Skeletal muscle satellite cell (primary cell): Measurements from ENCODE around the gene KRT6C.

Experiments used
- H3K27me3 ChIP-seq: 2 replicates; pipeline ENCODE4 v1.7.0; 2013; ENCODE audit warnings: low read length; ENCODE audit not compliant: control insufficient read depth, insufficient read depth
- H3K36me3 ChIP-seq: 2 replicates; pipeline ENCODE4 v1.7.0; 2013; ENCODE audit warnings: mild to moderate bottlenecking, control low read depth, low read length; ENCODE audit not compliant: insufficient read depth
- H3K4me1 ChIP-seq: 2 replicates; pipeline ENCODE4 v1.7.0; 2013; ENCODE audit warnings: low read length; ENCODE audit not compliant: control insufficient read depth, insufficient read depth
- H3K4me2 ChIP-seq: 2 replicates; pipeline ENCODE4 v1.7.0; 2013; ENCODE audit warnings: mild to moderate bottlenecking, low read length
- H3K4me3 ChIP-seq: 2 replicates; pipeline ENCODE4 v1.7.0; 2013; ENCODE audit warnings: low read length
- H3K9ac ChIP-seq: 2 replicates; pipeline ENCODE4 v1.7.0; 2013; ENCODE audit warnings: mild to moderate bottlenecking, low read depth, low read length, moderate library complexity
- H3K9me3 ChIP-seq: replicated peaks from 2 replicates; pipeline ENCODE4 v1.7.0; 2013; ENCODE audit warnings: mild to moderate bottlenecking, control low read depth, low read length

KRT6C gene

GRCh38 chr12:52486166-52487105 is 12.8 kb upstream of the KRT6C start:
- Histone ChIP-seq H3K27me3 (peaks cover 48% of the 10 kb centered on the region), H3K9ac (no peak overlapping the region), H3K9me3 (peaks cover 2% of the 10 kb centered on the region)

DNA sequence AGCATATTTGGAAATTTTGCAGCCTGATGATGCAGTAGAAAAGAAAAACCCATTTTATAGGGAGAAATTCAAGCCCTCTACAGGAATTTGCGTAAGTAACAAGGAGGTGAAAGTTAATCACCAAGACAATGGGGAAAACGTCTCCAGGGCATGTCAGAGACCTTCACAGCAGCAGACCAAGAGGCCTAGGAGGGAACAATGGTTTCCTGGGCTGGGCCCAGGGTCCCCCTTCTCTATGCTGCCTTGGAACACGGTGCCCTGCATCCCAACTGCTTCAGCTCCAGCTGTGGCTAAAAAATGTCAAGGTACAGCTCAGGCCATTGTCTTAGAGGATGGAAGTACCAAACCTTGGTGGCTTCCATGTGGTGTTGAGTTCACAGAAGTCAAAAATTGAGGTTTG is 6.5 kb upstream of the KRT6C start:
- H3K9ac ChIP-seq, result no peak overlapping the region
- H3K4me1 ChIP-seq, result no peaks in the 10 kb centered on the region
- H3K27me3 ChIP-seq, result peaks cover 41% of the 10 kb centered on the region
- H3K9me3 ChIP-seq, result peaks cover 2% of the 10 kb centered on the region
- H3K4me2 ChIP-seq, result no peak overlapping the region
- H3K4me3 ChIP-seq, result no peak overlapping the region
- H3K36me3 ChIP-seq, result no peaks in the 10 kb centered on the region

More at GRCh38 chr12:52486166-52487105, 12.8 kb upstream of the KRT6C start:
- H3K4me2 ChIP-seq, result no peak overlapping the region
- H3K4me3 ChIP-seq, result no peak overlapping the region
- H3K4me1 ChIP-seq, result no peaks in the 10 kb centered on the region
- no peaks in the 10 kb centered on the region for H3K36me3 ChIP-seq

DNA sequence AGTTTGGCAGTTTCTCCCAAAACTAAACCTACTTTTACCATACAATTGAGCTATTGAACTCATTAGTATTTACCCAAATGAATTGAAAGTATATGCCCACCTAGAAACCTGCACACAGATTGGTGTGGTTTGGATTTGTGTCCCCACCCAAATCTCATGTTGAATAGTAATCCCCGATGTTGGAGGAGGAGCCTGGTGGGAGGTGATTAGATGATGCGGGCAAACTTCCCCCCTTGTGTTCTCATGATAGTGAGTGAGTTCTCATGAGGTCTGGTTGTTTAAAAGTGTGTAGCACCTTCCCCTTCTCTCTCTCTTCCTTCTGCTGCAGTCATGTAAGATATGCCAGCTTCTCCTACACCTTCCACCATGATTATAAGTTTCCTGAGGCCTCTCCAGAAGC is 4.0 kb upstream of the KRT6C start:
- no peaks in the 10 kb centered on the region for H3K36me3 ChIP-seq
- H3K9me3 ChIP-seq, result no peaks in the 10 kb centered on the region
- H3K4me1 ChIP-seq, result no peaks in the 10 kb centered on the region
- no peak overlapping the region for H3K4me2 ChIP-seq
- H3K27me3 ChIP-seq, result peaks cover 25% of the 10 kb centered on the region
- H3K9ac ChIP-seq, result no peak overlapping the region
- no peak overlapping the region for H3K4me3 ChIP-seq

DNA sequence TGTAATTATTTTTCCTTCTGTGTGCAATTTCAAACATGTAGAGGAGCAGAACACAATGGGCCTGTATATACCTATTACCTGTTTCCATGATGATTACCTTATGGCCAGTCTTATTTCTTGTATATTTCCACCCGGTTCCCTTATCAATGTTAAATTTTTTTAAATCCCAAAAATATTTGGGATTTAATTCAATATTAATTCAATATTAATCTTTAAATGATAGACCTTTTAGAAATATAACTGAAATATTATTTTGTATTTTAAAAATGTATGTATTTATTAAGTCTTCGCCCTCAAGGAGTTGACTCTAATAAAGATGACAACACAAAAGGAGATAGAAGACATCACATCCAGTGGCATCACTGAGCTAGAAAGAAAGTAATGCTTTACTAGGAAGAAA is 607 bp upstream of the KRT6C start:
- Histone ChIP-seq H3K27me3 (peaks cover 11% of the 10 kb centered on the region), H3K9me3 (no peaks in the 10 kb centered on the region), H3K4me2 (no peak overlapping the region), H3K4me3 (no peak overlapping the region), H3K36me3 (no peaks in the 10 kb centered on the region), H3K4me1 (no peaks in the 10 kb centered on the region), H3K9ac (no peak overlapping the region)

DNA sequence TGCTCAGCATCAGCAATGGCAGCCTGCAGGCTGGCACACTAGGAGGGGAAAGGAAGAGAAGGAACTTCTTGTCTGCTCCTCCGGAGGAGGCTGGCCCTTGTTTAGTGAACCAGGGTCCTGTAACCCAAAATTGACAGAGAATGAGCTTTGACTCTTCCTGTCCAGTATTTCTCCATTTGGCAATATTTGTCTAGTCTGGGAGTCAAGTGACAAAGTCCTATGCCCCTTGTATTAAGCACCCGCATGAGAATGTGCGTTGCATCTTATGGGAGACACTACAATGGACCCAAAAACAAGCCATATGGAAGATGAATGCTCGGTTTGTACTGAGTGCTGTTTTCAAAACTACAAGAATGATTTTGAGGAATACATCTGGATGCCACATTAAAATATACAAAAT is 3.8 kb downstream of the KRT6C start:
- no peak overlapping the region for H3K9ac ChIP-seq
- no peaks in the 10 kb centered on the region for H3K4me1 ChIP-seq
- H3K27me3 ChIP-seq, result peaks cover 19% of the 10 kb centered on the region
- no peaks in the 10 kb centered on the region for H3K9me3 ChIP-seq
- H3K4me3 ChIP-seq, result no peak overlapping the region
- H3K36me3 ChIP-seq, result no peaks in the 10 kb centered on the region
- H3K4me2 ChIP-seq, result no peak overlapping the region

DNA sequence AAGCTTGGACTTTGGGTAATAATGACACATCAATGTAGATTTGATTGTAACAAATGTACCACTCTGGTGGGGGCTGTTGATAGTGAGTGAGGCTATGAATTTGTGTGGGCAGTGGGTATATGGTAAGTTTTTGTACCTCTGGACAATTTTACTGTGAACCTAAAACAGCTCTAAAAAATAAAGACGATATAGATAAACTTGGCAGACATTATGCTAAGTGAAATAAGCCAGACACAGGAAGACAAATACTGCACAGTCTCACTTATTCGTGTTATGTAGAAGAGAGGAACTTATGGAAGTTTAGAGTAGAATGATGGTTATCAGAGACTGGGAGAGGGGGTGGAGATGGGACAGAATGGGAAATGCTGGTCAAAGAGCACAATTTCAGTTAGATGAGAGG is 8.7 kb downstream of the KRT6C start:
- Histone ChIP-seq H3K4me1 (no peaks in the 10 kb centered on the region), H3K36me3 (no peaks in the 10 kb centered on the region), H3K9me3 (no peaks in the 10 kb centered on the region), H3K9ac (no peak overlapping the region), H3K27me3 (peaks cover 55% of the 10 kb centered on the region), H3K4me3 (no peak overlapping the region), H3K4me2 (no peak overlapping the region)

- Histone ChIP-seq H3K4me1 (no peaks in the 10 kb centered on the region), H3K36me3 (no peaks in the 10 kb centered on the region), H3K9me3 (no peaks in the 10 kb centered on the region), H3K4me3 (no peak overlapping the region), H3K27me3 (peaks cover 59% of the 10 kb centered on the region), H3K4me2 (no peak overlapping the region), H3K9ac (no peak overlapping the region)
Observed at GRCh38 chr12:52461693-52462092, 11.9 kb downstream of the KRT6C start.

DNA sequence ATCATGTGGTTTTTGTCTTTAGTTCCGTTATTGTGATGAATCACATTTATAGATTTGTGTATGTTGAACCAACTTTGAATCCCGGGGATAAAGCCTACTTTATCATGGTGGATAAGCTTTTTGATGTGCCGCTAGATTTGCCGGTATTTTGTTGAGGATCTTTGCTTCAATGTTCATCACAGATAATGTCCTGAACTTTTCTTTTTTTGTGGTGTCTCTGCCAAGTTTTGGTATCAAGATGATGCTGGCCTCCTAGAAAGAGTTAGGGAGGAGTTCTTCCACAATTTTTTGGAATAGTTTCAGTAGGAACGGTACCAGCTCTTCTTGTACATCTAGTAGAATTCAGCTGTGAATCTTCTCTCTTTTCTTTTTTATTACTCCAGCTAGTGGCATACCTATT is 14.7 kb downstream of the KRT6C start:
- Histone ChIP-seq H3K4me2 (no peak overlapping the region), H3K4me1 (no peaks in the 10 kb centered on the region), H3K27me3 (peaks cover 41% of the 10 kb centered on the region), H3K36me3 (no peaks in the 10 kb centered on the region), H3K9ac (no peak overlapping the region), H3K4me3 (no peak overlapping the region), H3K9me3 (no peaks in the 10 kb centered on the region)

DNA sequence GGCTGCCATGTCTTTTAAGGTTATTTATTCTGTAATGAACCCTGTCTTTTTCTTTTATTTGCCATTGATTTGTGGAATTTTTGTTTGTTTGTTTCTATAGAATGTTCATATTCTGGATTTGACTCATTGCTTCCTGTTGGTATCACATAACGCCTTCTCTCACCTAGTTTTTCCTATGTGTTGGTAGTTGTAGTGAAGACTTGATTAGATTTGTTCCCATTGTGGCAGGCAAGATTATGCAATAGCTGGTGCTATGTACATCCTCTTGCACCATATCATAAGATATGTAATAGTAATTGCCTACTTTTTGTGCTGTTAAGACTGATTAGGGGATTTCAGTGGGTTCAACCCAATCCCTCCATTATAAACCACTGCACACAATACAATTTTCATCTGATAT is 17.8 kb downstream of the KRT6C start:
- H3K4me3 ChIP-seq, result no peak overlapping the region

GRCh38 chr12:52454411-52455201 is 19.0 kb downstream of the KRT6C start:
- no peak overlapping the region for H3K4me3 ChIP-seq
- no peak overlapping the region for H3K9ac ChIP-seq
- H3K36me3 ChIP-seq, result no peaks in the 10 kb centered on the region
- H3K9me3 ChIP-seq, result no peaks in the 10 kb centered on the region
- no peak overlapping the region for H3K4me2 ChIP-seq
- H3K4me1 ChIP-seq, result no peaks in the 10 kb centered on the region
- H3K27me3 ChIP-seq, result peaks cover 16% of the 10 kb centered on the region

More for the DNA sequence above, 17.8 kb downstream of the KRT6C start:
- peaks cover 27% of the 10 kb centered on the region for H3K27me3 ChIP-seq
- no peaks in the 10 kb centered on the region for H3K9me3 ChIP-seq
- no peak overlapping the region for H3K9ac ChIP-seq
- H3K36me3 ChIP-seq, result no peaks in the 10 kb centered on the region
- H3K4me1 ChIP-seq, result no peaks in the 10 kb centered on the region
- no peak overlapping the region for H3K4me2 ChIP-seq

GRCh38 chr12:52452101-52452500 is 21.5 kb downstream of the KRT6C start, which contains the start of gene KRT6B:
KRT6B (minus strand) TSS chr12:52452146; CDS start chr12:52452078, 68 bp downstream.
- no peaks in the 10 kb centered on the region for H3K4me1 ChIP-seq
- H3K4me2 ChIP-seq, result no peak within 1 kb of the TSS
- no peaks in the 10 kb centered on the region for H3K36me3 ChIP-seq
- no peak within 1 kb of the TSS for H3K9ac ChIP-seq
- no peaks in the 10 kb centered on the region for H3K9me3 ChIP-seq
- no peak within 1 kb of the TSS for H3K4me3 ChIP-seq
- peaks cover 20% of the 10 kb centered on the region for H3K27me3 ChIP-seq
